ENCODE measurements around the gene GDF7.

DNA sequence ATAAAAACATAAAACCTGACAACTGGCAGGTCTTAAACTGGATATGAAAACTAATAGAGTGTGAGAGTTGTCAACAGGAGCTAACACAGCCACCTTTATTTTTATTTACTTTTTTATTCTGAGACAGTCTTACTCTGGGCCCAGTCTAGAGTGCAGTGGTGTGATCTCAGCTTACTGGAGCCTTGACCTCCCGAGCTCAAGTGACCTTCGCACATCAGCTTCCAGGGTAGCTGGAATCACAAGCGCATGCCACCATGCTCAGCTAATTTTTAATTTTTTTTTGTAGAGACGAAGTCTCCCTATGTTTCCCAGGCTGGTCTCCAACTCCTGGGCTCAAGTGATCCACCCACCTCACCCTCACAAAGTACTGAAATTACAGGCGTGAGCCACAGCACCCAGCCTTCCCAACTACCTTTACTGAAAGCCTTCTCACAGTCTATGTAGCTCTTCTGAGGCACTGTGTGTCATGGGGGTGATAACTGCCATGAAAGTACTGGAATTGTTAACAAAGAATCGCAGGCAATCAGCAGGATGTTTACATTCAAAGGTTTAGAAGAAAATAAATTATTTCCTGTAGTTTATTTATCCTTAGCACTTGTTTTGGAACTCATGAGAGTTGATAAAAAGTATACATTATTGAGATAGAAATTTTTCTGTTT, 24.3 kb downstream of the GDF7 start:
- TF ChIP-seq POLR2A (IDR thresholded peaks at IDR 0.05; ENCODE audit: low read depth, low read length) (no peak), TAF1 (IDR thresholded peaks at IDR 0.05; ENCODE audit: borderline replicate concordance, low read depth, low read length) (no peak)
